Measurements from ENCODE around the gene ZBTB42. TPM values are rescaled to one million over a fixed set of nuclear protein-coding genes. Genes with fewer than 3 reads are reported as not detected.
A peak's percentile ranks its signal among the peaks of the same experiment; 100 is the strongest.

The ZBTB42 gene
- total RNA-seq, 4 donors from 2014 or later, result 5.9 to 24.3 (median 11.7) TPM

GRCh38 chr14:104769324-104770071 is 31.4 kb upstream of the ZBTB42 start:
- Histone ChIP-seq H3K36me3 (peaks cover 0 to 14% (median 4%) of the 10 kb centered on the region in 4 donors), H3K4me1 (peaks cover 0 to 10% (median 7%) of the 10 kb centered on the region in 4 donors), H3K27me3 (no peaks in the 10 kb centered on the region), H3K4me3 (no peak overlapping the region), H3K27ac (no peak overlapping the region), H3K9me3 (no peaks in the 10 kb centered on the region)
- WGBS, 2 donors (ENCODE audit: low coverage in 1 of 2), result 75 to 81% methylated on average over 12 to 18 of the region's 18 CpGs
- intact Hi-C loops (cut with DNase I; ENCODE audit: low total_unique reads), result loop anchor here (5.0 kb wide), 1 partner anchor 58 kb away; no protein-coding TSS in a partner anchor
- in situ Hi-C loops (cut with MboI; ENCODE audit: low pct_ligation_motif_present in 1 of 4, low pct_unique_long_range_greater_than_20kb in 1 of 4, low sequenced_read_pairs in 3 of 4), result loop anchor here (5.0 to 10.0 kb wide), 2 partner anchors 53 to 55 kb away; no protein-coding TSS in a partner anchor
- DNase-seq, result no peak
- TF ChIP-seq EP300 (IDR thresholded peaks at IDR 0.05; ENCODE audit: low read depth), result no peak
- no peak for TF ChIP-seq CTCF (IDR thresholded peaks at IDR 0.05)
- TF ChIP-seq POLR2AphosphoS5 (IDR thresholded peaks at IDR 0.05), result no peak
- TF ChIP-seq POLR2A (IDR thresholded peaks at IDR 0.05), result no peak

GRCh38 chr14:104770072-104770579 is 30.8 kb upstream of the ZBTB42 start:
- Histone ChIP-seq H3K4me3 (no peak overlapping the region), H3K27ac (no peak overlapping the region), H3K4me1 (peaks cover 0 to 10% (median 7%) of the 10 kb centered on the region in 4 donors), H3K36me3 (peaks cover 0 to 14% (median 4%) of the 10 kb centered on the region in 4 donors), H3K9me3 (no peaks in the 10 kb centered on the region), H3K27me3 (no peaks in the 10 kb centered on the region)
- TF ChIP-seq EP300 (IDR thresholded peaks at IDR 0.05; ENCODE audit: low read depth) (no peak), POLR2A (IDR thresholded peaks at IDR 0.05) (no peak), POLR2AphosphoS5 (IDR thresholded peaks at IDR 0.05) (no peak)
- in situ Hi-C loops (cut with MboI; ENCODE audit: low pct_ligation_motif_present in 1 of 4, low pct_unique_long_range_greater_than_20kb in 1 of 4, low sequenced_read_pairs in 3 of 4), result no loop called here
- DNase-seq, result no peak
- intact Hi-C loops (cut with DNase I; ENCODE audit: low total_unique reads), result no loop called here
- WGBS, 2 donors (ENCODE audit: low coverage in 1 of 2), result 80 to 84% methylated on average over 2 to 24 of the region's 24 CpGs

- Histone ChIP-seq H3K4me1 (peaks cover 0 to 10% (median 7%) of the 10 kb centered on the region in 4 donors), H3K27ac (no peak overlapping the region), H3K9me3 (no peaks in the 10 kb centered on the region), H3K4me3 (no peak overlapping the region), H3K27me3 (no peaks in the 10 kb centered on the region), H3K36me3 (peaks cover 0 to 14% (median 4%) of the 10 kb centered on the region in 4 donors)
- DNase-seq, result no peak
- in situ Hi-C loops (cut with MboI; ENCODE audit: low pct_ligation_motif_present in 1 of 4, low pct_unique_long_range_greater_than_20kb in 1 of 4, low sequenced_read_pairs in 3 of 4), result no loop called here
- WGBS, 2 donors (ENCODE audit: low coverage in 1 of 2), result 92 to 100% methylated on average over 1 to 5 of the region's 5 CpGs
- intact Hi-C loops (cut with DNase I; ENCODE audit: low total_unique reads), result no loop called here
- TF ChIP-seq EP300 (IDR thresholded peaks at IDR 0.05; ENCODE audit: low read depth) (no peak), POLR2A (IDR thresholded peaks at IDR 0.05) (no peak), CTCF (IDR thresholded peaks at IDR 0.05) (peak; percentile 26 to 47 (median 43)), POLR2AphosphoS5 (IDR thresholded peaks at IDR 0.05) (no peak)
Measured at GRCh38 chr14:104770851-104771272, 30.0 kb upstream of the ZBTB42 start.

GRCh38 chr14:104771374-104771773 is 29.5 kb upstream of the ZBTB42 start:
- in situ Hi-C loops (cut with MboI; ENCODE audit: low pct_ligation_motif_present in 1 of 4, low pct_unique_long_range_greater_than_20kb in 1 of 4, low sequenced_read_pairs in 3 of 4) (no loop called here), intact Hi-C loops (cut with DNase I; ENCODE audit: low total_unique reads) (no loop called here)
- 95% methylated on average over 4 of the region's 4 CpGs; no CpG with 5 or more reads in 1 of the 2 donors for WGBS, 2 donors (ENCODE audit: low coverage in 1 of 2)
- Histone ChIP-seq H3K9me3 (no peaks in the 10 kb centered on the region), H3K36me3 (peaks cover 0 to 14% (median 4%) of the 10 kb centered on the region in 4 donors), H3K4me3 (no peak overlapping the region), H3K27me3 (no peaks in the 10 kb centered on the region), H3K4me1 (peaks cover 0 to 10% (median 7%) of the 10 kb centered on the region in 4 donors), H3K27ac (no peak overlapping the region)
- DNase-seq, result no peak
- TF ChIP-seq POLR2AphosphoS5 (IDR thresholded peaks at IDR 0.05) (no peak), POLR2A (IDR thresholded peaks at IDR 0.05) (no peak), EP300 (IDR thresholded peaks at IDR 0.05; ENCODE audit: low read depth) (no peak), CTCF (IDR thresholded peaks at IDR 0.05) (no peak)

Data from transverse colon (tissue), 4 donors.